Activated CD4-positive, alpha-beta T cell treated with anti-CD3 and anti-CD28 coated beads, Interleukin-2, Interleukin-4, amounts not matched to agents 100 ng/mL and 50 ng/mL, durations not matched to agents 16 hours and 8 hours (primary cell): Measurements from ENCODE around the gene IGF1R.

Experiments
- DNase-seq: peaks from one replicate; pipeline ENCODE4 v3.0.0-alpha.2; 2020; ENCODE audit warnings: low spot score

The IGF1R gene

GRCh38 chr15:98798375-98798893 is 150.1 kb downstream of the IGF1R start:
- no peak for DNase-seq

GRCh38 chr15:98799461-98800390 is 151.4 kb downstream of the IGF1R start:
- no peak for DNase-seq

- DNase-seq, result no peak
Measured at GRCh38 chr15:98800437-98801233, 152.3 kb downstream of the IGF1R start.

DNA sequence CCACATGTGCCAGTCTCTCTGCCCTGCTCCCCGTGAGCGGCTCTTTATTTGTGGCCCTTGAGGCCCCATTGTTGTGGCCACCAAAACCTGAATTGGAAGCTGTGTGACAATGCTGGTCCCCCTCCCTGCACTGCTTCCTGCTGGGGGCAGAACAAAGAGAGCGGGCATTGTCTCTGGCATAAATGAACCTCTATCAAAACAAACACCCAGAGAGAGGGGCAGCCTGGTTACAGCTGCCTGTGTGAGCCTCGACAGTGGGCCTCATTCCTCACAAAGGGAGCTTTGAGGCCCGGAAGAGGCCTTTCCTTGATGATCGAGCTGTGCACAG is 152.9 kb downstream of the IGF1R start:
- DNase-seq, result no peak

GRCh38 chr15:98802187-98802586 is 153.8 kb downstream of the IGF1R start:
- no peak for DNase-seq

GRCh38 chr15:98803228-98804056 is 155.1 kb downstream of the IGF1R start:
- DNase-seq, result no peak

DNA sequence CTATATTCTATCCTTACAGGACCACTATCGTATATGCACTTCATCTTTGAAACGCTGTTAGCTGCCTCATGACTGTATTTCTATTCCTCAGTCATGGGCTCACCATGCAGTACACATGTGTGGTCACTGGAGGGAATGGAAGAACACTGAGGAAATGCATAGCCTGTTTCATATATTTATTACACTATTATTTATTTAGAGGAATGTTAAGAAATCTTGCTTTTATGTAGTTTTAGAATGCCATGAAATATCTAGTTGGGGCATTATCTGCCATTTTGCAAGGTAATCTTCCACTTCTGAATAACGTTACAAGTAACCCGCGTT is 155.7 kb downstream of the IGF1R start:
- DNase-seq, result no peak

DNA sequence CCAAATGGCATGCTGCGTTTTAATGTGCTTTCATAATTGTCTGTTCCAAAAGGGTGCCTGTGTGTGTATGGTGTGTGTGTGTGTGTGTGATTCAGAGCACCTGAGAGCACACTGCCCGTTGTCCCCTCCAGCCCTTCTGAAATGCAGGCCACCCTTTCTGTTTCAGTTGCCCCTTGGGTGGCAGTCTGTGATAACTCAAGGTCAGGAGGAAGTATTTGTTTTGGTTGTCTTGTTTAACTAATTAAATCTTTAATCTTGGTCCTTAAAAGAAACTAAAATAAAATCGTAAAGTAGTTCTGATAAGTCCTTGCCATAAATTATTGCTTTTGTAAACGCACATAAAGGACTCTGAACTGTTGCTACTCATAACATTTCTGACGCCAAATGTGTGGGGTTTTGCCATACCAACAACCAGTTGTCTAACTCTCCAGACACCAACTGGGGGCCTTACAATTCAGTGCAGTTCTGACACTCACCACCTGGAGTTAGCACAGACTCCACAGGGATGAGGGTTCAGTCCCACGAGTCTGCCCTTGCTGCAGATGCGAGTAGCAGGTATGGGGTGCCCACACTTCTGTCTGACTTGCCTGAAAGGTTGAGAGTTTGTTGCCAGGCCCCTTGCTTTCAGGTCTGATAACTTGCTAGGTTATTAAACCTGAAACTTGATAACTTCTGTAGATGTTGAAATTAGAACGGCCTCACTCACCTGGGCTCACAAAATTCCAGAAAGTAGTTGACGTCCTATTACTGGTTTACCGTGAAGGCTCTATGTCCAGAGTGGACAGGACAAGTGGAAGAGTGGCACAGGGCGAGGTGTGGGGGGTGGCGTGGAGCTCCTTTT is 157.3 kb downstream of the IGF1R start:
- no peak for DNase-seq

GRCh38 chr15:98806275-98806895 is 158.0 kb downstream of the IGF1R start:
- DNase-seq, result no peak

GRCh38 chr15:98807262-98807661 is 158.9 kb downstream of the IGF1R start:
- DNase-seq, result no peak

- DNase-seq, result no peak
Measured at GRCh38 chr15:98809273-98809672, 160.9 kb downstream of the IGF1R start.

- no peak for DNase-seq
Measured at GRCh38 chr15:98812716-98813446, 164.5 kb downstream of the IGF1R start.

GRCh38 chr15:98813951-98814350 is 165.6 kb downstream of the IGF1R start:
- no peak for DNase-seq

DNA sequence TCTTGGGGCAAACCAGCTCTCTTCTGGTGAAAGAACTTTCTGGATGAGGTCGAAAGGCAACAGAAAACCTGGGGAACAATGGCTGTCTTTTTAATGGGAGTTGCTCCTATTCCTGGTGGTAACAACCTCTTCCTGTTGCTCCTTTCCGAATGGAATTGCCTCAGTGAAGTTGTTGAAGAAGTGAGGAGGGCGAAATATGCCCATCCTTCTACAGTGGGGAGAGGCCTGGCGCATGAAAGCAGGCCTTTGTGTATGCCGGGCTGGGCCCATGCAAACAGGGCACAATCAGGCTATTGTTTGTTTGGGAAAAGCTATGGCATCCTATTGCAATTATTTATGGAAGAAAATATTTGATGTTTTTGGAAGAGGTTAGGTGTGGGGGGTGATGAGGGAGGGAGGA is 166.9 kb downstream of the IGF1R start:
- DNase-seq, result no peak

- DNase-seq, result no peak
Measured at GRCh38 chr15:98817745-98818144, 169.4 kb downstream of the IGF1R start.

DNA sequence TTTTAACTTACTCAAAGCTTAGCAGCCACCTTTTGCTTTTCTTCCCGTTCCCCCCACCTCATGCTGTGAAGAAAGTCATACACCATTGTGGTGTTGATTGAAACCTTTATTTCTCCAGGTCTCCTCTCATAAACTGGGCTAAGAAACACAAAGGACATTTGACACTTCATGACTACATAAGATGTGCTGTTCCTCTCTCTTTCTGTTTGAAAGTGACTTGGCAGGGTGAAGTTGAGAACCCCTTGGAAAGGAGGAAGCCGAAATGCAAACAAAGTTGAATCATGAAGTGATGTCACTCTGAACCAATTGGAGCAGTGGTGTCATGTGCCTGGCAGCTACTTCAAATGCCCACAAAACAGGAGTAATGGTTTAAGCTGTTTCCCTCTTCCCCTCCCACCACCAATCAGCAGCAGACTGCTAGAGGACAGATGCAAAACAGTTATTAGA is 174.7 kb downstream of the IGF1R start:
- DNase-seq, result no peak

DNA sequence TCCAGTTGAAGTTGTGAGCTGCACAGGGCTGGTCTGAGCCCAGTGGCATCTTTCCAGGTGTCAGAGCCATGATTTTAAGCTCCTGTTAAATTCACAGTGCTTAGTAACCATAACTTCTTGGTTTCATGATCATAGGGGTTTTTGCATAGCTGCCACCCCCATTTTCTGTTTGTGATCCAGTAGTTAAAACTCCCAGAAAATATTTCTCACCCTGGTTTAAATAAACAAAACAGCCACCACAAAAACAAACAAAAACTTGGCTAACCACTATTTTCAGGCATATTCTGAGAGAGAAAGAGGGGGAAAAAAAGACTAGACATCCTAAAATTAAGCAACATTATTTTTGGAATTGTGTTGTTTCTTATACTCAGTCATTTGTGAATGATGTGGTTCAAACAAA is 175.3 kb downstream of the IGF1R start:
- no peak for DNase-seq

DNA sequence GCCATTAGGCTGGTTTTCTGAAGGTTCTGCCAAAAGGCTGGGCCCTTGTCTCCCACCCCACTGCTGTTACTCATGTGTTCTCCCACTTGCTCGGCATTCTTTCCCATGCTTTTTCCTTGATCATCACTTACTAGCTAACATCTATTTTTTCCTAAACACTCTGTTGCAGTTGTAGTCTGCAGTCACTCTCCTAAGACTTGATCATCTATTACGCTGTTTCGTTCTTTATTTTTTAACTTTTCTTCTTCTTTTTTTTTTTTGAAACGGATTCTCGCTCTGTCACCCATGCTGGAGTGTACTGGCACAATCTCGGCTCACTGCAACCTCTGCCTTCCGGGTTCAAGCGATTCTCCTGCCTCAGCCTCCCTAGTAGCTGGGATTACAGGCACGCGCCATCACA is 176.3 kb downstream of the IGF1R start:
- DNase-seq, result no peak

DNA sequence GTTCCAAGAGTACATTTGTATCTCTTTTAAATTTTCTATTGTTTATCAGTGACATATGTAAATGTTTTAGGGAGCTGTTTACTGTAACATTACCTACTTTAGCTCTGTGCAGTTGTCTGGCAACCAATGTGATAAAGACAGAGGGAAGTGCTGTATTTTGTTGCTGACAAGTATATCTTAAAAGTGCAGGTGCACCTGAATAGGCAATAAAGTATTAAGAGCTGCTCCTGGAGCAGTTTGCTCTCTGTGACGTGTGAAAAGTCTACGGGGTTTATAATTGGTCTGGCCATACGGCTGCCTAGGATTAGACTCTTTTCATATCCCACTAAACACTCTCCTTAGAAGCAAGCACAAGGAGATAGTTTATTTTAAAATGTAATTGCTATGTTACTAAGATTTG is 178.3 kb downstream of the IGF1R start:
- no peak for DNase-seq

- no peak for DNase-seq
Measured at GRCh38 chr15:98827217-98827616, 178.9 kb downstream of the IGF1R start.
